ENCODE results near the gene KHDC1. TPM values are rescaled to one million over a fixed set of nuclear protein-coding genes. Genes with fewer than 3 reads are reported as not detected.
"Not testable (repeated sequence)": the region's sequence is repeated elsewhere in the genome, so short reads cannot be mapped to it uniquely, and the experiment has no call there.

KHDC1 gene
- 7.0 and 13.2 TPM in 2 replicates for total RNA-seq (ENCODE audit: low replicate concordance)

GRCh38 chr6:73262671-73263569 is at the start of gene KHDC1:
TSS of gene KHDC1 (minus strand) at chr6:73263196. CDS start at chr6:73242517, 20,679 bp downstream.
- DNase-seq (ENCODE audit: low spot score) = peak; percentile 73
- Mint-ChIP-seq H3K4me1 (peaks cover 13% of the 10 kb centered on the region), H3K36me3 (peaks cover 18% of the 10 kb centered on the region), H3K9me3 (no peaks in the 10 kb centered on the region), H3K4me3 (peak within 1 kb of the TSS; percentile 91), H3K27me3 (ENCODE audit: insufficient read depth, low read depth) (peaks cover 4% of the 10 kb centered on the region), H3K27ac (no peak within 1 kb of the TSS)
- H3K79me2 ChIP-seq (ENCODE audit: low read depth) = peaks cover 13% of the 10 kb centered on the region
- no peaks in the 10 kb centered on the region for H3K27me3 ChIP-seq
- H3F3A ChIP-seq (ENCODE audit: low read depth) = peaks cover 4% of the 10 kb centered on the region
- no peak within 1 kb of the TSS for H3K27ac ChIP-seq
- H3K4me1 ChIP-seq = peaks cover 19% of the 10 kb centered on the region
- H3K36me3 ChIP-seq = no peaks in the 10 kb centered on the region
- peak within 1 kb of the TSS; percentile 92 for H2AFZ ChIP-seq (replicated peaks)
- H3K9ac ChIP-seq = no peak within 1 kb of the TSS
- TF ChIP-seq EZH2 (IDR thresholded peaks at IDR 0.05) (peak; percentile 42), CTCF (IDR thresholded peaks at IDR 0.05) (no peak)
- peak within 1 kb of the TSS; percentile 75 for H3K4me2 ChIP-seq
- H3K9me3 ChIP-seq (ENCODE audit: low read depth) = no peaks in the 10 kb centered on the region
- peak within 1 kb of the TSS; percentile 55 for H3K4me3 ChIP-seq
- no peaks in the 10 kb centered on the region for H4K20me1 ChIP-seq (ENCODE audit: low read depth)

GRCh38 chr6:73310503-73310845 is 47.5 kb upstream of the KHDC1 start:
- H3K79me2 ChIP-seq (ENCODE audit: low read depth) = peaks cover 37% of the 10 kb centered on the region
- H3F3A ChIP-seq (ENCODE audit: low read depth) = peaks cover 14% of the 10 kb centered on the region
- not testable (repeated sequence) for H3K36me3 ChIP-seq; H3K27ac ChIP-seq; H3K9ac ChIP-seq; H3K4me1 ChIP-seq; H3K36me3 Mint-ChIP-seq; H3K9me3 ChIP-seq (ENCODE audit: low read depth); H3K27me3 ChIP-seq; H3K27ac Mint-ChIP-seq; DNase-seq (ENCODE audit: low spot score); H4K20me1 ChIP-seq (ENCODE audit: low read depth); H3K4me1 Mint-ChIP-seq
- H2AFZ ChIP-seq (replicated peaks) = peak overlapping the region; percentile 94
- peaks cover 33% of the 10 kb centered on the region for H3K9me3 Mint-ChIP-seq
- H3K4me3 Mint-ChIP-seq = peak overlapping the region; percentile 85
- peak overlapping the region; percentile 57 for H3K4me3 ChIP-seq
- H3K4me2 ChIP-seq = peak overlapping the region; percentile 83
- peaks cover 14% of the 10 kb centered on the region for H3K27me3 Mint-ChIP-seq (ENCODE audit: insufficient read depth, low read depth)

- Histone ChIP-seq H4K20me1 (ENCODE audit: low read depth) (no peaks in the 10 kb centered on the region), H3K4me3 (peak overlapping the region; percentile 57), H3K79me2 (ENCODE audit: low read depth) (peaks cover 41% of the 10 kb centered on the region), H2AFZ (replicated peaks) (peak overlapping the region; percentile 94), H3K27ac (no peak overlapping the region), H3K4me2 (peak overlapping the region; percentile 83), H3K4me1 (peaks cover 4% of the 10 kb centered on the region), H3K9me3 (ENCODE audit: low read depth) (no peaks in the 10 kb centered on the region), H3F3A (ENCODE audit: low read depth) (peaks cover 14% of the 10 kb centered on the region), H3K9ac (peak overlapping the region; percentile 47), H3K36me3 (no peaks in the 10 kb centered on the region), H3K27me3 (no peaks in the 10 kb centered on the region)
- Mint-ChIP-seq H3K4me3 (peak overlapping the region; percentile 85), H3K27me3 (ENCODE audit: insufficient read depth, low read depth) (peaks cover 14% of the 10 kb centered on the region), H3K27ac (peak overlapping the region; percentile 69), H3K36me3 (peaks cover 8% of the 10 kb centered on the region), H3K4me1 (peaks cover 9% of the 10 kb centered on the region), H3K9me3 (peaks cover 33% of the 10 kb centered on the region)
- peak; percentile 74 for DNase-seq (ENCODE audit: low spot score)
- no peak for TF ChIP-seq EZH2phosphoT487 (IDR thresholded peaks at IDR 0.05)
- peak; percentile 64 for TF ChIP-seq CTCF (IDR thresholded peaks at IDR 0.05)
These were observed 46.9 kb upstream of the KHDC1 start for GRCh38 chr6:73309785-73310502.

- TF ChIP-seq EZH2 (IDR thresholded peaks at IDR 0.05) (no peak), CTCF (IDR thresholded peaks at IDR 0.05) (no peak), EZH2phosphoT487 (IDR thresholded peaks at IDR 0.05) (no peak)
- H3K4me3 ChIP-seq = peak overlapping the region; percentile 57
- peak overlapping the region; percentile 94 for H2AFZ ChIP-seq (replicated peaks)
- peaks cover 4% of the 10 kb centered on the region for H3K4me1 ChIP-seq
- H3K27me3 ChIP-seq = no peaks in the 10 kb centered on the region
- peaks cover 46% of the 10 kb centered on the region for H3K79me2 ChIP-seq (ENCODE audit: low read depth)
- H3K4me3 Mint-ChIP-seq = peak overlapping the region; percentile 85
- no peaks in the 10 kb centered on the region for H3K9me3 ChIP-seq (ENCODE audit: low read depth)
- H3K27ac Mint-ChIP-seq = peak overlapping the region; percentile 69
- H3K36me3 ChIP-seq = no peaks in the 10 kb centered on the region
- H3K27ac ChIP-seq = no peak overlapping the region
- H3K4me1 Mint-ChIP-seq = peaks cover 9% of the 10 kb centered on the region
- peak overlapping the region; percentile 47 for H3K9ac ChIP-seq
- no peaks in the 10 kb centered on the region for H4K20me1 ChIP-seq (ENCODE audit: low read depth)
- peaks cover 14% of the 10 kb centered on the region for H3F3A ChIP-seq (ENCODE audit: low read depth)
- H3K9me3 Mint-ChIP-seq = peaks cover 33% of the 10 kb centered on the region
- peaks cover 14% of the 10 kb centered on the region for H3K27me3 Mint-ChIP-seq (ENCODE audit: insufficient read depth, low read depth)
- DNase-seq (ENCODE audit: low spot score) = no peak
- peaks cover 8% of the 10 kb centered on the region for H3K36me3 Mint-ChIP-seq
- H3K4me2 ChIP-seq = peak overlapping the region; percentile 83
These were observed 46.5 kb upstream of the KHDC1 start for GRCh38 chr6:73309535-73309784.

Measured in neural progenitor cell (in vitro differentiated cells).